PFSK-1 (cell line): Measurements from ENCODE around the gene KIF5C.

Source experiments
- FOXP2 ChIP-seq: optimal IDR thresholded peaks from 2 replicates; pipeline ENCODE3; 2011; ENCODE audit warnings: borderline replicate concordance, control low read depth, inconsistent platforms; ENCODE audit not compliant: insufficient read depth; ENCODE audit errors: extremely low read length, extremely low read depth
- POLR2AphosphoS5 ChIP-seq: IDR thresholded peaks from 2 replicates; pipeline ENCODE4 v1.6.1; 2012; ENCODE audit warnings: low read depth, mild to moderate bottlenecking, control low read depth, low read length, moderate library complexity
- SIN3A ChIP-seq: IDR thresholded peaks from 2 replicates; pipeline ENCODE4 v1.6.1; 2012; ENCODE audit warnings: mild to moderate bottlenecking, low read length, moderate library complexity, borderline replicate concordance; ENCODE audit not compliant: insufficient read depth
- TAF1 ChIP-seq: IDR thresholded peaks from 2 replicates; pipeline ENCODE4 v1.6.1; 2012; ENCODE audit warnings: low read length, control low read depth, borderline replicate concordance; ENCODE audit not compliant: insufficient read depth
- TF ChIP-seq, protein P1 (sequence below), 2 experiments: IDR thresholded peaks; 2 replicates each; pipeline versions ENCODE4 v1.6.1 to v1.8.0; 2011 to 2012; ENCODE audit warnings: low read depth in 2 of 2, low read length in 2 of 2, control low read depth in 1 of 2, inconsistent platforms in 1 of 2, mild to moderate bottlenecking in 1 of 2, moderate library complexity in 1 of 2; ENCODE audit not compliant: insufficient read depth in 1 of 2

Gene KIF5C

GRCh38 chr2:149015501-149015900, 140.5 kb downstream of the KIF5C start:
- TF ChIP-seq SIN3A = no peak
- no peak for TF ChIP-seq FOXP2

GRCh38 chr2:149015926-149016563, 141.0 kb downstream of the KIF5C start:
- TF ChIP-seq, protein P1, sequence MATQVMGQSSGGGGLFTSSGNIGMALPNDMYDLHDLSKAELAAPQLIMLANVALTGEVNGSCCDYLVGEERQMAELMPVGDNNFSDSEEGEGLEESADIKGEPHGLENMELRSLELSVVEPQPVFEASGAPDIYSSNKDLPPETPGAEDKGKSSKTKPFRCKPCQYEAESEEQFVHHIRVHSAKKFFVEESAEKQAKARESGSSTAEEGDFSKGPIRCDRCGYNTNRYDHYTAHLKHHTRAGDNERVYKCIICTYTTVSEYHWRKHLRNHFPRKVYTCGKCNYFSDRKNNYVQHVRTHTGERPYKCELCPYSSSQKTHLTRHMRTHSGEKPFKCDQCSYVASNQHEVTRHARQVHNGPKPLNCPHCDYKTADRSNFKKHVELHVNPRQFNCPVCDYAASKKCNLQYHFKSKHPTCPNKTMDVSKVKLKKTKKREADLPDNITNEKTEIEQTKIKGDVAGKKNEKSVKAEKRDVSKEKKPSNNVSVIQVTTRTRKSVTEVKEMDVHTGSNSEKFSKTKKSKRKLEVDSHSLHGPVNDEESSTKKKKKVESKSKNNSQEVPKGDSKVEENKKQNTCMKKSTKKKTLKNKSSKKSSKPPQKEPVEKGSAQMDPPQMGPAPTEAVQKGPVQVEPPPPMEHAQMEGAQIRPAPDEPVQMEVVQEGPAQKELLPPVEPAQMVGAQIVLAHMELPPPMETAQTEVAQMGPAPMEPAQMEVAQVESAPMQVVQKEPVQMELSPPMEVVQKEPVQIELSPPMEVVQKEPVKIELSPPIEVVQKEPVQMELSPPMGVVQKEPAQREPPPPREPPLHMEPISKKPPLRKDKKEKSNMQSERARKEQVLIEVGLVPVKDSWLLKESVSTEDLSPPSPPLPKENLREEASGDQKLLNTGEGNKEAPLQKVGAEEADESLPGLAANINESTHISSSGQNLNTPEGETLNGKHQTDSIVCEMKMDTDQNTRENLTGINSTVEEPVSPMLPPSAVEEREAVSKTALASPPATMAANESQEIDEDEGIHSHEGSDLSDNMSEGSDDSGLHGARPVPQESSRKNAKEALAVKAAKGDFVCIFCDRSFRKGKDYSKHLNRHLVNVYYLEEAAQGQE (IDR thresholded peaks at IDR 0.05; ENCODE audit: insufficient read depth in 1 of 2, low read depth in 2 of 2, low read length in 2 of 2) = no peak
- TF ChIP-seq FOXP2 (no peak), POLR2AphosphoS5 (no peak), TAF1 (no peak), SIN3A (no peak)

GRCh38 chr2:149017116-149017985, 142.3 kb downstream of the KIF5C start:
- TF ChIP-seq TAF1 (no peak), POLR2AphosphoS5 (no peak), SIN3A (no peak), FOXP2 (no peak)
- TF ChIP-seq, protein P1 (IDR thresholded peaks at IDR 0.05; ENCODE audit: insufficient read depth in 1 of 2, low read depth in 2 of 2, low read length in 2 of 2) = no peak

DNA sequence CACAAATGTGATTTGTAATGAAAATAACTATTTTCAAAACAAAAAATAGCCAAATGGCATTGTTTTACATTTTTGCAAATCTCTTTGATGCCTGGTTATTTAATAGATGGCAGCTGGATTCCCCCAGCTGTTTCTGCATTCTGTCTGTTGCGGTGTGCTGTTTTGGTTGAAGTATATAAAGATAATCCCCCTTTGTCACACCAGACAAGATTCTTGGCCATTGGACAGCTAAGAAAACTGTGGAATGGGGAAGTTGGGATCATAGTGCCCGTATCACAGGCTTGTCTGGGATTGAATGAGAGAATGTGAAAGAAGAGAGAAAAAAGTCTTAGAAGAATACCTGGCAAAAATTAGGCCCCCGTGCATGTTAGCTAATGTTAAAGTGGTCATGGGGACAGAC, 144.0 kb downstream of the KIF5C start:
- TF ChIP-seq TAF1 = no peak
- no peak for TF ChIP-seq FOXP2
- TF ChIP-seq, protein P1 (IDR thresholded peaks at IDR 0.05; ENCODE audit: insufficient read depth in 1 of 2, low read depth in 2 of 2, low read length in 2 of 2) = no peak
- TF ChIP-seq SIN3A = no peak
- TF ChIP-seq POLR2AphosphoS5 = no peak

DNA sequence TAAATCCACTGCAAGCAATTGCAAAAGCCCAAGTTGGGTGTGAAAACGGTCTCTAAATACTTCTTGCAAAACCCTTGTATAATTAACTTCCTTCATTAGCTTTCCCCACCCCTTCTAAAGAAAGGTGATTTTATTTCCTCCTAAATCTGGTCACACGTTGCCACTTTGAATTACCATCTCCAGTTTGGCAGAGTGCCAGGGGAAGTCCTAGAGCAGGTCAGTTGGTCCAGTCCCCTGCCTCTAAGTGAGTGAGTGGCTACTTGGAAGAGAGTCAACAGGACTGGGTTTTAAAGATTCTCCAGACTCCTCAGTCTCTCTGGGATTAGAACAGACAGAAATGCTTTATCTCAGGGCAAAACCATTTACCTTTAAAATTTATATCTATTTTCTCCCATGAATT, 144.7 kb downstream of the KIF5C start:
- TF ChIP-seq, protein P1 (IDR thresholded peaks at IDR 0.05; ENCODE audit: insufficient read depth in 1 of 2, low read depth in 2 of 2, low read length in 2 of 2) = no peak
- TF ChIP-seq SIN3A (no peak), POLR2AphosphoS5 (no peak), FOXP2 (no peak), TAF1 (no peak)
